Measurements from ENCODE around the gene DDX52.
"Not testable (repeated sequence)": the region's sequence is repeated elsewhere in the genome, so short reads cannot be mapped to it uniquely, and the experiment has no call there.

DDX52 gene

GRCh38 chr17:37657202-37657601 lies 14.0 kb upstream of the DDX52 start:
- FAIRE-seq: no peak

DNA sequence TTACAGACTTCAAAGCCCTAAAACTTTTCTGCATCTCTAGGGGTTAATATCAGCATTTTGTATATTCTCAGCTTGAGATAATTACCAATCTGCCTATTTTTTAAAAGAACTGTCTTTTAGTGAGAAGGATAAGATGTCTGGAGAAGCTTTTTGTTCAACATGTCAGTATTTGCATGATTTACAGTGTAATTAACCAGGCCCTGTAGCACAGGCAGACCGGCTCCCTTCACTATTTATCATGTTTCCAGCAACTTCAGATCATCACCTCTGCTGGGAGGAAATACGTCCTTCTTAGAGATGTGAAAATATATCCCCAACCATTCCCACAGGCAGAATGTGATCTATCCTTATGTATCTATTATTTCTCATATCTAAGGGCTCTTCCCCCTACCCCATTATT lies 8.6 kb upstream of the DDX52 start:
- FAIRE-seq (no peak), DNase-seq (ENCODE audit: low spot score) (no peak)

More at GRCh38 chr17:37657202-37657601, 14.0 kb upstream of the DDX52 start:
- DNase-seq (ENCODE audit: low spot score): no peak

GRCh38 chr17:37650419-37651003 lies 7.3 kb upstream of the DDX52 start:
- DNase-seq (ENCODE audit: low spot score): peak; percentile 43
- no peak for FAIRE-seq

DNA sequence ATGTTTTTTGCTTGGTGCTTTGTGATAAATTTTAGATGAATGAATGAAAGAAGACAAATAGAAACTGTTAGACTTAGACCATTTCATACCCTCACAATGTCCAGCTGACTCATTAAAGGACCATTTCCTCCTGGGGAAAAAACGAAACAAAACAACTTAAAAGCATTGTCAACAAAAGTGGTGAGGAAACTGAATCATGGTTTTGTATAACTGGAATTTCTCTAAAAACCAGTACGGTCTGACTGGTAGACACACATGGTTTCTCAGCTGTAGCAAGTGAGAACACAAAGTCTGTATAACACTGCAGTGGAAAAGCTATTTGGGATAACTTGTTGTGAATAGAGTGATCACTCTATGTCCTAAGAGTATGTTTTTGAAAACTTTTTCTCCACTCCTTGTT lies 5.3 kb upstream of the DDX52 start:
- FAIRE-seq (no peak), DNase-seq (ENCODE audit: low spot score) (no peak)

DNA sequence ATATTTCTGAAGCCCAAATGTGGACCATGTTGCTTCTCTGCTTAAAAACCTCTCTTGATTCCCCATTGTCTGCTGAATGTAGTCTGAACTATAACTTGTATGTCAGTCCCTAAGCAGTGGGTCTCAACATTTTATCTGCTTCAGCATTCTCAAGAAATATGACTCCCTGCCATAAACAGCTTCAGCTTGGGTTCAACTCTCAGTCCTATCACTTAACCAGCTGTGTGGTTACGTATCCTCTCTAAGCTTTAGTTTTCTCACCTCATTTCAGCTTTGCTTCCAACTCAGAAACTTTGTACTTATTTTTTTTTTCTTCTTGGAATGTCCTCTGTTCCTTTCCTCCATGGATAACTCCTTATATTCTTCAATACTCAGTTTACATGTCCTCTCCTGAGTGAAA lies 4.6 kb upstream of the DDX52 start:
- FAIRE-seq (no peak), DNase-seq (ENCODE audit: low spot score) (no peak)

DNA sequence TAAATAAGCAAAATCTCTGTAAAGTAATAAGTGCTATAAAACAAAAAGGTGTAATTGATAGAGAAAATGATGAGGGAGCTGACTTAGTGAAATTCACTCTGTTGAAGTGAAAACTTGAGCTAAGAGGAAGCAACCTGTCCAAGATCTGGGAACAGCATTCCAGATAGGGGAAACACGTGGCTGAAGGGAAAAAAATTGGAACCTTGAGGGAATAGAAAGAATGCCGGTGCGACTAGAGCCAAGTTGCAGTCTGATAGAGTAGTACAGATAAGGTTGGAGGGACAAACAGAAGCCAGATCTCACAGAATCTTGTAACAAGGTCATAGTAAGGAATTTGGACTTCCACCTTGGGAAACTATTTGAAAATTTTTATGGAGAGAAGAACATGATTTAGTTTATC lies 623 bp upstream of the DDX52 start:
- no peak for FAIRE-seq

DNA sequence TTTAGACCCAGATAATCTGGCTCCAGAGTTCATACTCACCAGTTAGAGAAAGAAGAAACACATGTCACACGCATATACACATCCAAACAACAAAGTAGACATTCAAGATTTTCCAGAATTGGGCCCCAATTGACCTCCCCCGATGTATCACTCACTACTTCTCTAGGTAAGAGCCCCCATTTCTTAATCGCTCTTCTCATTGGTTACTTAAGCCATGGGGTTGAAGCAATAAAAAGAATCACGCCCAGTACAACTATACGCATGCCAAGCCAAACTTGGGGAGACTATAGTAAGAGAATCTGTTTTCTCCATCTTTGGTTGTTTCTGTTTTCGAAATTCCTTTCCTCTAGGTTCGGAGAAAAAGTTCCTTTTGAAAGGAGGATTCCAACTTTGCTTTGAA lies 565 bp downstream of the DDX52 start:
- DNase-seq (ENCODE audit: low spot score) (no peak), FAIRE-seq (no peak)

More for the DNA sequence above, 623 bp upstream of the DDX52 start:
- peak; percentile 18 for DNase-seq (ENCODE audit: low spot score)

DNA sequence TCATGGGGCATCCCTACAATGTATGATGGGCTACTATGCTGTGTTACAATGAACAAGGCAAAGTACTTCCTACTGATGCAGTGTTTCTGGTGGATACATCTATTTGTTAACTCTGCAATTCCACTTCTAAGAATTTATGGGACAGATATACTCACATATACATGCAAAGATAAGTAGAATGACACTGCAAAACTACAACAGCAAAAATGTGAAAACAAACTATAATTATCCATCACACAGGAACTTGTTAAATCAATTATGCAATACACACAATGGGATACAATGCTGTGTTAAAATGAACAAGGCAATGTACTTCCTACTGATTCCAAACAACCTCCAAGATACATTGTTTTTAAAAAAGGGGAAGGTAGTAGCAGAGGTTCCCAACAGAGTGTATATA lies 3.2 kb downstream of the DDX52 start:
- no peak for DNase-seq (ENCODE audit: low spot score)
- no peak for FAIRE-seq

DNA sequence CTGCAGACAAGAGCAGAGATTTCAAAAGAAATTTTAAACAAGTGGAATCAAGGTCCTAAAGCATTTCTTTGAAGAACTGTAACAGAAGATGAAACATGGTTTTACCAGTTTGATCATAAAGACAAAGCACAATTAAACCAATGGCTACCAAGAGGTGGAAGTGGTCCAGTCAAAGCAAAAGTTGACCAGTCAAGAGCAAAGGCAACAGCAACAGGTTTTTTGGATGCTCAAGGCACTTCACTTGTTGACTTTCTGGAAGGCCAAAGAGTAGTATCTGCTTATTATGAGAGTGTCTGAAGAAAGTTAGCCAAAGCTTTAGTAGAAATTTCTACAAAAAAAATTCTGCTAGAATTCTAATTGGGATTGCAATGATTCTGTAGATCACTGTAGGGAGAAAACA lies 5.3 kb downstream of the DDX52 start:
- no peak for FAIRE-seq

DNA sequence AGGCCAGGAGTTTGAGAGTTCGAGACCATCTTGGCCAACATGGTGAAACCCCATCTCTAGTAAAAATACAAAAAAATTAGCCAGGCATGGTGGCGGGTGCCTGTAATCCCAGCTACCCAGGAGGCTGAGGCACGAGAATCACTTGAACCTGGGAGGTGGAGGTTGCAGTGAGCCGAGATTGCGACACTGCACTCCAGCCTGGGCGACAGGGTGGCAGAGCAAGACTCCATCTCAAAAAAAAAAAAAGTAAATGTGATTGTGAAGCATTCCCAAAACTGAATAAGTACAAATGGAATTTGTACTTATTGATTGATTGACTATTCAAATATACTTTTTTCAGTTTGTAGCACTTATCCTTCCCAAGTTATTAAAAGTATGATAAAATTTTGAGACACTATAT lies 26.8 kb downstream of the DDX52 start:
- DNase-seq (ENCODE audit: low spot score); FAIRE-seq: not testable (repeated sequence)

More for the DNA sequence above, 5.3 kb downstream of the DDX52 start:
- no peak for DNase-seq (ENCODE audit: low spot score)

DNA sequence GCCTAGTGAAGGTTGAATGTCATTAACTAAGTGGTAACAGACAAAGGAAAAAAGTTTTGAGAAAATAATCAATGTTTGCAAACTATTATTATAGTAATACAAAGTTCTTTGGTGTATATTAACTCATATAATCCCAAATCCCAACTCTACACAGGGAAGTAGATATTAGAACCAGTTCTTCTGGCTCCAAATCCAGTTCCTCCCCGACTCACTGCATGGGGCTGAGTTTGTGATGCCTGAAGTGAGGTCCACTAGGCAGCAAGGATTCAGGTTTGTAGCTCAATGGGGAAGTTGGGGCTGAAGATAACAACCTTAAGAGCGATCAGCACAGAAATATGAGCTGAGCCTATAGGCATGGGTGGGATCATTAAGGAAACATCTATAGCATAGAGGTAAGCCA lies 28.4 kb downstream of the DDX52 start:
- FAIRE-seq: no peak
- DNase-seq (ENCODE audit: low spot score): no peak

DNA sequence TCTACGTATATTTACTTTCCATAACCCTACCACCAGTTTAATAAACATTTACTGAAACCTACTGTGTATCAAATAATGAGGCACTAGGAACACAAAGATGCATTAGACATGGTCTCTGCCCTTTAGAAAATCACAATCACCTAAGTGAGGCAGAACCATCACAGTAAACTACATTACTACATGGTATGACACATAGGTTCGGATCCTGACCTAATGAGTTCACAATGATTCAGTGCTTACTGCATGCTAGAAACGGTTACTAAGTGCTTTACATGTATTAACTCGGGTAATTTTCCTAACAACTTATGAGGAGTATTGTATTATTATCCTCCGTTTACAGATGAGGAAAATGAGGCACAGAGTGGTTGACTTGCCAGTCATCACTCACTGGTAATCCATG lies 28.9 kb downstream of the DDX52 start:
- FAIRE-seq (no peak), DNase-seq (ENCODE audit: low spot score) (no peak)

DNA sequence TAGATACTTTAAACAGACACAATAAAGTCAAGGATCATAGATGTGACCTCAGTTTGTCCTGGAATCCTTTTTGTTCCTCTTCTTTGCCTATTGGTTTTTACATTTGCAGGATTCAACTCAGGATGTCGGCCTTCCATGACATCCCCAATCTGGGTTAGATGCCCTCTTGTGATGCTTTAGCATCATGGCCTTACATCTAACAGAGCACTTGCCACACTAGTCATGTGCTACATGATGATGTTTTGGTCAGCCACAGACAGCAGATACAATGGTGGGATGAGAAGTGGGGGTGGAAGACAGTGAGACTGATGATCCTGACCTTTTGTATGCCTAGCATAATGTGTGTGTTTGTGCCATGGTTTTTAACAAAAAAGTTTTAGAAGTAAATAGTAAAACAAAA lies 32.3 kb downstream of the DDX52 start:
- no peak for DNase-seq (ENCODE audit: low spot score)
- FAIRE-seq: no peak

- DNase-seq (ENCODE audit: low spot score): not testable (repeated sequence)
These were observed 33.2 kb downstream of the DDX52 start for GRCh38 chr17:37610041-37610420.

GRCh38 chr17:37609170-37610040 lies 33.8 kb downstream of the DDX52 start, which contains the start of gene SYNRG:
Gene SYNRG, minus strand, starts transcription at chr17:37609418. Its CDS starts 63 bp downstream, at chr17:37609355.
- DNase-seq (ENCODE audit: low spot score) (peak; percentile 99), FAIRE-seq (no peak)

More at GRCh38 chr17:37610041-37610420, 33.2 kb downstream of the DDX52 start:
- FAIRE-seq: not testable (repeated sequence)

DNA sequence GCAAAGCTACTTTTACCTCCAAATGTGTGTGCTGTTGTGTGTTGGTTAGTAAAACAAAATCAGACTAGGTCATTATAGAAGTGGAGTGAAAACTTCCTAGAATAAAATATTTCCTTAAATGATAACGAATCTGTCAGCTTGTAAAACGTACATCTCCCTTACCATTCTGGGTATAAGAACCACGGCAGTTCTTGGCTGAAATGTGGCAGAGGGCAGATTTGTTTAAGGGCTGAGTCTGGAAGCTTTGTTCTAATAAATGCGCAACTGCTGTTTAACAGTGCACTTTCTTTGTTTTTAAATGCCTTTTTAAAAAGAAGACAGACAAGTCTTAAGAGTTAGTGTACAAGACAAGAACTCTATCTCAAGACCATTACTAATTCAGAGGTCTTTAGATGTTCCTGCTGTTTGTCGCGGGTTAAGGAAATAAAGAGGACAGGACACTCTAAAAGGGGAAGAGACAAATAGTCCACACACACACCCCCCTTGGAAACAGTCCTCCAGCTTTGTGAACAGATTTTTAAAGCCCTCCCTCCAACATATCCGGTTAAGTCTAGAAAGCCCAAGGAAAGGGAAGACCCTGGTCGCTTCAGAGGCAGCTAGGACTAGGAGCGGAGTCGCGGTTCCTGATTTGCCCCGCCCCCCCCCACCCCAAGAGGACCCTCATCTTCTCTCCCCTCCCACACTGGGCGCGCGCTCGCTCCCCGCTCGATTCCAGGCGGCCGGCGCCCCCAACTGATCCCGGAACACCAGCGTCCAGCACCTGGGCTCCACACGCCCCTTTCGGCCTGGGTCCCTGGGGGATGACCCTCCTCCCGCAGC lies 34.7 kb downstream of the DDX52 start:
- DNase-seq (ENCODE audit: low spot score): no peak
- FAIRE-seq: no peak

DNA sequence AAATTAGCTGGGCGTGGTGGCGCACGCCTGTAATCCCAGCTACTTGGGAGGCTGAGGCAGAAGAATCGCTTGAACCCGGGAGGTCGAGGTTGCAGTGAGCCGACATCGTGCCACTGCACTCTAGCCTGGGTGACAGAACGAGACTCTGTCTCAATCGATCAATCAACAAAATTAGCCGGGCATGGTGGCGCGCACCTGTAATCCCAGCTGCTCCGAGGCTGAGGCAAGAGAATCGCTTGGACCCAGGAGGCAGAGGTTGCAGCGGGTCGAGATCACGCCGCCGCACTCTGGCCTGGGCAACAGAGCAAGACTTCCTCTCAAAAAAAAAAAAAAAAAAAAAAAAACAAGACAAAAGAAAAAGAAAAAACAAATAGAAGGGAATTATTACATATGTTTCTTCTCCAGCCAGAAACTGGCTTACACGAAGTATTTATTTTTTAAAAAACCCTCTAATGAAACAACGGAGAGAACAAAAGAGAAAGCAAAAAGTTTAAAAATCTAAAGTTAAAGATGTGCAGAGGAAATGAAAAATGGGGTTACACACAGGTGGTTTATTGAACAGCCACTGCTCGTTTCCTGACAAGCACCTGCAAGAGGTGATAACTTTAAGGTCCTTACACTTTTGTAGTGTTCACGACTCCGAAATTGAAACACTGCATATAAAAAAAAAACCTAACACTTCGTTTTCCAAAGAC lies 35.5 kb downstream of the DDX52 start:
- DNase-seq (ENCODE audit: low spot score) (no peak), FAIRE-seq (no peak)

- FAIRE-seq: no peak
- DNase-seq (ENCODE audit: low spot score): no peak
These were observed 37.3 kb downstream of the DDX52 start for GRCh38 chr17:37605813-37606505.

DNA sequence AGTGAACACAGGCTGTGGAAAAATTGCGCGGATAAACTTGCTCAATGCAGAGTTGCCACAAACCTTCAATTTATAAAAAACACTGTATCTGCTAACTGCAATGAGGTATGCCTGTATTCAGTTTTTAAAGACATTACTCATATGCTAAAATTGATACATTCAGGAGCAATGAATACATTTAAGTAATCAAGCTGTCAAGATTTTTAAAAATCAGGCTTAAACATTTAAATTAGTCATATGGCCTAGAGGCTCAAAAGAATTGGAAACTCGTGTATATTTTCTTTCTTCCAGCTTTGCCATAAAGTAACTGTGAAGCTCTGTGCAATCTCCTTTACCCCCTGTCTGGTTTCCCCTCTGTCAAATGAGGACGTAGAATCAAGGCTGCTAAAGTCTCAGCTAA lies 38.2 kb downstream of the DDX52 start:
- DNase-seq (ENCODE audit: low spot score) (no peak), FAIRE-seq (no peak)

GRCh38 chr17:37604556-37604955 lies 38.7 kb downstream of the DDX52 start:
- no peak for FAIRE-seq
- DNase-seq (ENCODE audit: low spot score): no peak

DNA sequence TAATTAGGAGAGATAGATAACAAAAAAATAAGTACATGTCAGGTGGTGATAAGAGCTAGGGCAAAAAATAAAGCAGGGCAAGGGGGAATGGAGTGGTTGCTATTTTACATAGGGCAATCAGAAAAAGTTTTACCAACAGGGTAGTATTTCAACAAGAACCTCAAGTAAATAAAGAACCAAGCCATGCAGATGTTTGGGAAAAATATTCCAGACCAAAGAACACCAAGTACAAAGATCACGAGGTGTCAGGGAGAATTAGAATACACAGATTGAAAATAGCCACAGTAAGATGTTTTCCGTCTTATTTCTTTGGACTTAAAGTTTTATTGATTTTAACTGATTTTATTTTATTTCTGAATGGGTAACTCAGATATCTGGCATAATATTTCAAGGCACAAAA lies 45.1 kb downstream of the DDX52 start:
- DNase-seq (ENCODE audit: low spot score): no peak
- no peak for FAIRE-seq

All from urothelium cell line (cell line).